Measurements from ENCODE around the gene GPR158. TPM values are rescaled to one million over a fixed set of nuclear protein-coding genes. Genes with fewer than 3 reads are reported as not detected.

Gene GPR158
- total RNA-seq, 1 donor, result 0.43 TPM

DNA sequence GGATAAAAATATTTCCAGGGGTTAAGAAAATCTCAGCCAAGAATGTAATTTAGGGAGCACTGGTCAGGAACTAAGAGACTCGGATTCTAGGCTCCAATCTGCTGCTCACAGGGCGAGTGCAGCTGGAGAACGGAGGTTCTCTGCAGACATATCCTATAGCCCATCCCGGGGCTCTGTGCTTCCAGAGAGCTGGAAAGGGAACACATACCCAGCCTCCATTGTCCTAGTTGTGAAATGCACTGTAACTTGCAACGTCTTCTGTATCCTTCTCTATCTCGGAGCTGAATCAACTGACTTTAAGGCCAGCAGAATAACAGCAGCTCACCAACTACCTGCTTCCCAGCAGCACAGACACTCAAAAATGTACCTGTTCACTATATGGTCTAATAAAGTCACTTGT lies 408.2 kb downstream of the GPR158 start:
- no peak for DNase-seq (ENCODE audit: low read depth)
- TF ChIP-seq, protein P1, sequence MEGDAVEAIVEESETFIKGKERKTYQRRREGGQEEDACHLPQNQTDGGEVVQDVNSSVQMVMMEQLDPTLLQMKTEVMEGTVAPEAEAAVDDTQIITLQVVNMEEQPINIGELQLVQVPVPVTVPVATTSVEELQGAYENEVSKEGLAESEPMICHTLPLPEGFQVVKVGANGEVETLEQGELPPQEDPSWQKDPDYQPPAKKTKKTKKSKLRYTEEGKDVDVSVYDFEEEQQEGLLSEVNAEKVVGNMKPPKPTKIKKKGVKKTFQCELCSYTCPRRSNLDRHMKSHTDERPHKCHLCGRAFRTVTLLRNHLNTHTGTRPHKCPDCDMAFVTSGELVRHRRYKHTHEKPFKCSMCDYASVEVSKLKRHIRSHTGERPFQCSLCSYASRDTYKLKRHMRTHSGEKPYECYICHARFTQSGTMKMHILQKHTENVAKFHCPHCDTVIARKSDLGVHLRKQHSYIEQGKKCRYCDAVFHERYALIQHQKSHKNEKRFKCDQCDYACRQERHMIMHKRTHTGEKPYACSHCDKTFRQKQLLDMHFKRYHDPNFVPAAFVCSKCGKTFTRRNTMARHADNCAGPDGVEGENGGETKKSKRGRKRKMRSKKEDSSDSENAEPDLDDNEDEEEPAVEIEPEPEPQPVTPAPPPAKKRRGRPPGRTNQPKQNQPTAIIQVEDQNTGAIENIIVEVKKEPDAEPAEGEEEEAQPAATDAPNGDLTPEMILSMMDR (IDR thresholded peaks at IDR 0.05; ENCODE audit: insufficient read depth, low read depth, low read length), result no peak
- H3K4me3 ChIP-seq (ENCODE audit: low read depth, low read length), result no peak overlapping the region

DNA sequence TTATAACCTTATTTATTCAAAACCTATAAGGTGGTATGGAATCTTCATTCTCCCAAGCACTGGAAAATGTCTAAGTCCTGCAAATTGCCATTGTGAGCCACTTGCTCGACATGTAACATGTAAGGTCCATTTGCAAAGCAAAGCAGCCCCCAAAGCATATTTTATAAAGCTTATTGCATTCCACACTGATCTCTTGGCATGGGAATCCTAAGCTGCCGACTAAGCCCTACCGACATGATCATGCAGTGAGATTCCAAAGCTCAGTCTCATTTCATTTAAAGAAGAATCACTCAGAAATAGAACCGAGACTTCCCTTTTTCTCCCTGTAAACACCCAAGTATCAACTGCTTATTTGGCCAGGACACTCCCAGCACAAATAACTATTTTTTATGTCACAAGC lies 425.9 kb downstream of the GPR158 start:
- DNase-seq (ENCODE audit: low read depth), result no peak
- TF ChIP-seq, protein P1 (IDR thresholded peaks at IDR 0.05; ENCODE audit: insufficient read depth, low read depth, low read length), result no peak

DNA sequence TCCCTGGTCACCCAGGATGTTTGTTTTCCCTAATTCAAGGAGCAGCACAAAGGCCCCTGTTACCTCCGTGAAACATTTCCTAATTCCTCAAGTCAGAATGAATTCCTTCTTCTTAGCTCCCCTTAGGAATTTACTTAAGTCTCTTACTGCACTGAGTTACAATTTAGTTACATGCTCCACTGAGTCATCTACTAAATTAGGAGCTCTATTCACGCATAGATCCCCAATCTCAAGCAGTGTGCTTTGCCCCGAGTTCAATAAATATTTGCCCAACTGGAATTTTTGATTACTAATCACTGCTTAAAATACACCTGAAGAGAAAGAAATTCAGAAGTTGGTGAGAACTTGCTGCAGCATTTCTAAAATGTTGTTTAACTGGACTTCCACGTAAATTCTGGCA lies 429.8 kb downstream of the GPR158 start:
- DNase-seq (ENCODE audit: low read depth), result no peak
- no peak overlapping the region for H3K4me3 ChIP-seq (ENCODE audit: low read depth, low read length)
- TF ChIP-seq, protein P1 (IDR thresholded peaks at IDR 0.05; ENCODE audit: insufficient read depth, low read depth, low read length), result no peak

More for the DNA sequence above, 425.9 kb downstream of the GPR158 start:
- no peak overlapping the region for H3K4me3 ChIP-seq (ENCODE audit: low read depth, low read length)

DNA sequence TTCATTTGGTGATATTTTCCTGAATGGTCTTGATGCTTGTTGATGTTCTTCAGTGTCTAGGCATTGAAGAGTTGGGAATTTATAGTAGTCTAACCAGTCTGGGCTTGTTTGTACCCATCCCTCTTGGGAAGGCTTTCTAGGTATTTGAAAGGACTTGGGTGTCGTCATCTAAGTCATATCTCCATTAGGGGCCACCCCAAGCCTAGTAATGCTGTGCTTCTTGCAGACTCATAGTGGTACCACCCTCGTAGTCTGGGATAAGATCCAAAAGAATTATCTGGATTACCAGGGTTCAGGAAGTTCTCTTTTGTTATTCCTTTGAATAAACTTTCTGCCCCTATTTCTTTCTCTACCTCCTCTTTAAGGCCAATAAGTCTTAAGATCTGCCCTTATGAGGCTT lies 439.9 kb downstream of the GPR158 start:
- TF ChIP-seq, protein P1 (IDR thresholded peaks at IDR 0.05; ENCODE audit: insufficient read depth, low read depth, low read length), result no peak
- DNase-seq (ENCODE audit: low read depth), result peak; percentile 16
- no peak overlapping the region for H3K4me3 ChIP-seq (ENCODE audit: low read depth, low read length)

DNA sequence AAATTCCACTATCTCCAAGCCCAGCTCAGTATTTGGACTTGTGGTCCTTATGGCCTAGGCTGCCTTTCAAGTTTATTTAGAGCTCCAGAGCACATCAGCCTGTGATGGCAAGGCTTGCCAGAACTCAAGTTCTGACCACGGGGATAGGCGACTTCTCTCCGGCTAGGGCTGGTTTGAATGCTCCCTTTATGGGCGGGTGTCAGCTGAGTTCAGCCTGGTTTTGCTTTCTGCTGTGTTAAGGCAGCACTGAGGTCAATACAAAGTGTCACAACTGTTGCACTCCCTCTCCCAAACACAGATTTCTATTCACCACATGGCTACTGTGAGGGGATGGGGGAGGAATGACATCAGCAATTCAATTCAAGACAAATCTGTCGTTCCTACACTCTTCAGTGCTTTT lies 441.1 kb downstream of the GPR158 start:
- DNase-seq (ENCODE audit: low read depth), result no peak
- no peak overlapping the region for H3K4me3 ChIP-seq (ENCODE audit: low read depth, low read length)
- TF ChIP-seq, protein P1 (IDR thresholded peaks at IDR 0.05; ENCODE audit: insufficient read depth, low read depth, low read length), result no peak

DNA sequence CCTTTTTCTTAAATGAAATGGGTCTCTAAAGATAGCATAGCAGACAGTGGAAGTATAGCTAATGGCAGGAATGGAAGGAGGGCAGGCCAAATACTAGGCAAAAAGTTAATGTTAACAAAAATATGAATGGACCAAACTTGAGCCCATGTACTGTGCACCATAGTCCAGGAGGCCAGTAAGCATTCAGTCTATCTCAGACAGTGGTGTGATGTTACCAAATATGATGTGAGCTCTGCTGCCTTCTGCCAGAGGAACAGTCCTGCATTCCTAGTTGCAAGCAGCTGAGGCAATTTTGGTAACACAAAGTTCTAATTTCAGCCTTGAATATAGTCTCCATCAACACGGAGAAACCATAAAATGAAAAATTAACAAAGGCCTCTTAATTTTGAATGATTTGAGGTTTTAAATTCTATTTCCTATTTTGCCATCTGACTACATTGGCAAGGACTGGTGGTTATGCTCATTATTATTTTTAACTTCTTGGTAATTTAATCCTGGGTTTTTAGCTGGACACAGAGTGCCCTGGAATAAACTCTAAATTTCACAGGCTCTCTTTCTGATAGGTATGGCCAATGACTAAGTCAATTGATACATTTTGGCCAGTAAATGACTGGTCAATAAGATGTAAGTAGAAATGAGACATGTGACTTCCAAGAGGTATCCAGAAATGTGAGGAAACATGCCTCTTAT lies 442.2 kb downstream of the GPR158 start:
- no peak for DNase-seq (ENCODE audit: low read depth)
- H3K4me3 ChIP-seq (ENCODE audit: low read depth, low read length), result no peak overlapping the region
- TF ChIP-seq, protein P1 (IDR thresholded peaks at IDR 0.05; ENCODE audit: insufficient read depth, low read depth, low read length), result no peak

DNA sequence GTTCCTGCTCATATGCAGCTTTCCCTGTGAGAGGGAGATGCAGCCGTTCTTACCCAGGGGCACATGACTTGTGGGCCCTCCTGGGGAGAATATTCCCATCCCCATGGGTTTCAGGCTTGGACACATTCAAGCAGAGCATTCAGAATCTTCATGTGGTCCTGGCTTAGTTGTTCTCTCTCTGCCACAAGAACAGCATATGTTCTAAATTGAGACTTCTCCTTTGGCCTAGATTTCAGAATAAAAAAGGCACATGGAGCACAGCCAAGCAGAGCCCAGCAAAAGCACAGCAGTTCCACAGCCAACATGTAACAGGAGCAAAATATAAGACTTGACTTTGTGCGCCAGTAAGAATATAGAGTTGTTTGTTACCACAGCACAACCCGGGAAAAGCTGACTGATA lies 452.8 kb downstream of the GPR158 start:
- no peak overlapping the region for H3K4me3 ChIP-seq (ENCODE audit: low read depth, low read length)
- DNase-seq (ENCODE audit: low read depth), result no peak
- TF ChIP-seq, protein P1 (IDR thresholded peaks at IDR 0.05; ENCODE audit: insufficient read depth, low read depth, low read length), result no peak

All from fibroblast of villous mesenchyme (primary cell).